A549 (cell line): ENCODE results near the gene FAM3B. TPM values are rescaled to one million over a fixed set of nuclear protein-coding genes. Genes with fewer than 3 reads are reported as not detected.
"Not testable (repeated sequence)": the region's sequence is repeated elsewhere in the genome, so short reads cannot be mapped to it uniquely, and the experiment has no call there.

Experiments
- ATAC-seq, 2 experiments: fragments of 200-7000 bp in 1 of 2; fragments of >200 bp in 1 of 2; cut with Nextera tagmentation in 1 of 2; cut with Tn5 transposase in 1 of 2; 3 replicates each; pipeline versions ENCODE4 v1.8.0 to v1.9.1; 2018 to 2020; ENCODE audit warnings: mild to moderate bottlenecking in 1 of 2, moderate library complexity in 1 of 2
- CTCF ChIA-PET: fragments of 300-600 bp; sonication (Branson Sonifier 250); formaldehyde crosslinking; extraction: SDS; loops from one replicate; lab custom pipeline; 2021; ENCODE audit warnings: antibody characterized with exemption, inconsistent platforms; lab: Yijun Ruan, JAX
- POLR2A ChIA-PET: fragments of 350-600 bp; formaldehyde crosslinking; extraction: SDS; loops from one replicate; lab custom pipeline; 2021; ENCODE audit warnings: antibody characterized with exemption, inconsistent platforms; lab: Yijun Ruan, JAX
- DNase-seq, 2 experiments: peaks; one replicate each; pipeline versions ENCODE4 v3.0.0 to v3.0.0-alpha.2; 2011 to 2016; ENCODE audit warnings: low read depth in 1 of 2, low spot score in 1 of 2
- FAIRE-seq: peaks from 2 replicates; lab custom pipeline; 2011; peaks lifted over from hg19 to GRCh38; lab: Jason Lieb, UNC
- H3K27ac ChIP-seq, 2 experiments: fragments of >200 bp; sonication (Bioruptor Twin); formaldehyde crosslinking; 3 replicates each; pipeline ENCODE4 v1.5.1; 2016 to 2017
- H3K4me1 ChIP-seq: fragments of >200 bp; sonication (Bioruptor Twin); formaldehyde crosslinking; 3 replicates; pipeline ENCODE4 v1.6.1; 2016
- H3K4me2 ChIP-seq: fragments of >200 bp; sonication (Bioruptor Twin); formaldehyde crosslinking; 3 replicates; pipeline ENCODE4 v1.6.1; 2016
- H3K4me3 ChIP-seq: fragments of >200 bp; sonication (Bioruptor Twin); formaldehyde crosslinking; 3 replicates; pipeline ENCODE4 v1.5.1; 2016
- H3K9me3 ChIP-seq: fragments of >200 bp; sonication (Bioruptor Twin); formaldehyde crosslinking; 3 replicates; pipeline ENCODE4 v1.6.1; 2016
- BCL3 ChIP-seq: fragments of >200 bp; sonication (Bioruptor Twin); formaldehyde crosslinking; IDR thresholded peaks from 3 replicates; pipeline ENCODE4 v1.6.1; 2016
- CBX2 ChIP-seq: fragments of 200-600 bp; sonication (generic); IDR thresholded peaks from 2 replicates; pipeline ENCODE4 v1.6.1; 2016; ENCODE audit warnings: low read depth, mild to moderate bottlenecking, borderline replicate concordance
- EHF ChIP-seq: fragments of 250-450 bp; sonication (Bioruptor Pico); IDR thresholded peaks from 2 replicates; pipeline ENCODE4 v1.5.0; 2020; ENCODE audit warnings: mild to moderate bottlenecking
- FOSL2 ChIP-seq, 2 experiments: fragments of 450-650 bp in 1 of 2; fragments of >200 bp in 1 of 2; sonication (Bioruptor Twin) in 1 of 2; formaldehyde crosslinking; IDR thresholded peaks; 2 replicates each; pipeline versions ENCODE4 v1.5.0 to v1.6.1; 2016 to 2020; ENCODE audit warnings: mild to moderate bottlenecking in 1 of 2, moderate library complexity in 1 of 2
- FOXS1 ChIP-seq: fragments of 250-450 bp; sonication (Bioruptor Pico); IDR thresholded peaks from 2 replicates; pipeline ENCODE4 v1.5.0; 2020; ENCODE audit warnings: mild to moderate bottlenecking, moderate library complexity
- HDAC2 ChIP-seq: fragments of 200-600 bp; sonication (generic); IDR thresholded peaks from 2 replicates; pipeline ENCODE4 v1.6.1; 2016
- HES2 ChIP-seq: fragments of >200 bp; sonication (Bioruptor Twin); formaldehyde crosslinking; IDR thresholded peaks from 2 replicates; pipeline ENCODE4 v1.6.1; 2016
- HOXA7 ChIP-seq: fragments of 250-450 bp; sonication (Bioruptor Pico); IDR thresholded peaks from 2 replicates; pipeline ENCODE4 v1.5.0; 2020; ENCODE audit warnings: mild to moderate bottlenecking, moderate library complexity
- KDM5A ChIP-seq: fragments of 200-600 bp; sonication (generic); IDR thresholded peaks from 2 replicates; pipeline ENCODE4 v1.6.1; 2016; ENCODE audit warnings: antibody characterized with exemption, mild to moderate bottlenecking
- MAX ChIP-seq: IDR thresholded peaks from 2 replicates; pipeline ENCODE4 v1.6.1; 2012
- MAZ ChIP-seq: fragments of 150-350 bp; IDR thresholded peaks from 2 replicates; pipeline ENCODE4 v1.6.1; 2014; ENCODE audit warnings: antibody characterized with exemption, low read depth, low read length, borderline replicate concordance
- NR3C1 ChIP-seq: fragments of >200 bp; sonication (Bioruptor Twin); formaldehyde crosslinking; IDR thresholded peaks from 3 replicates; pipeline ENCODE4 v1.6.1; 2017
- PHF8 ChIP-seq: fragments of 200-600 bp; sonication (generic); IDR thresholded peaks from 2 replicates; pipeline ENCODE4 v1.6.1; 2016; ENCODE audit warnings: low read depth, mild to moderate bottlenecking, antibody characterized with exemption, moderate library complexity, borderline replicate concordance
- RAD21 ChIP-seq, 2 experiments: fragments of >200 bp in 1 of 2; sonication (Bioruptor Twin) in 1 of 2; formaldehyde crosslinking in 1 of 2; IDR thresholded peaks in 1 of 2; conservative IDR thresholded peaks in 1 of 2; 2 replicates in 1 of 2; 3 replicates in 1 of 2; pipeline ENCODE4 v1.6.1; 2012 to 2018; ENCODE audit warnings: inconsistent platforms in 1 of 2
- RFX5 ChIP-seq: fragments of 450-650 bp; IDR thresholded peaks from 2 replicates; pipeline ENCODE4 v1.7.1; 2014; ENCODE audit warnings: antibody characterized with exemption, mild to moderate bottlenecking, moderate library complexity
- SMC3 ChIP-seq: fragments of >200 bp; sonication (Bioruptor Twin); formaldehyde crosslinking; IDR thresholded peaks from 3 replicates; pipeline ENCODE4 v1.6.1; 2018; ENCODE audit warnings: inconsistent platforms
- SREBF2 ChIP-seq: fragments of 450-650 bp; IDR thresholded peaks from 2 replicates; pipeline ENCODE4 v1.6.1; 2014; ENCODE audit warnings: mild to moderate bottlenecking, moderate library complexity
- TFCP2L1 ChIP-seq: fragments of 250-450 bp; sonication (Bioruptor Pico); IDR thresholded peaks from 2 replicates; pipeline ENCODE4 v1.5.0; 2021; ENCODE audit warnings: mild to moderate bottlenecking
- TP53 ChIP-seq: fragments of 250-450 bp; sonication (Bioruptor Pico); IDR thresholded peaks from 2 replicates; pipeline ENCODE4 v1.5.0; 2021; ENCODE audit warnings: mild to moderate bottlenecking, moderate library complexity
- USF2 ChIP-seq: fragments of 450-650 bp; IDR thresholded peaks from 2 replicates; pipeline ENCODE4 v1.6.1; 2014; ENCODE audit warnings: antibody characterized with exemption
- WGBS: methylation state at CpG from one replicate; pipeline ENCODE4 v1.1.6; 2017; ENCODE audit errors: missing lambda C conversion rate; 5-methylcytosine and 5-hydroxymethylcytosine counted together
- polyA plus RNA-seq, 4 experiments: library from polyadenylated mRNA; depleted of rRNA in 3 of 4; stranded (reverse); fragments of >200 nt; fragmentation: RNase III in 1 of 4; extraction: RNeasy Plus Mini Kit Qiagen cat#74134 plus additional on column Dnase treatment in 1 of 4; gene quantifications; 2 replicates in 3 of 4; 3 replicates in 1 of 4; pipeline ENCODE4 v1.2.3, GENCODE V29; 2011 to 2017
- TF ChIP-seq, protein P1 (sequence below): fragments of 250-450 bp; sonication (Bioruptor Pico); IDR thresholded peaks from 2 replicates; pipeline ENCODE4 v1.5.0; 2021; ENCODE audit warnings: mild to moderate bottlenecking, moderate library complexity, borderline replicate concordance

The FAM3B gene
- polyA plus RNA-seq, 2 of the 4 experiments (the other 2 are of a cell fraction): not detected

DNA sequence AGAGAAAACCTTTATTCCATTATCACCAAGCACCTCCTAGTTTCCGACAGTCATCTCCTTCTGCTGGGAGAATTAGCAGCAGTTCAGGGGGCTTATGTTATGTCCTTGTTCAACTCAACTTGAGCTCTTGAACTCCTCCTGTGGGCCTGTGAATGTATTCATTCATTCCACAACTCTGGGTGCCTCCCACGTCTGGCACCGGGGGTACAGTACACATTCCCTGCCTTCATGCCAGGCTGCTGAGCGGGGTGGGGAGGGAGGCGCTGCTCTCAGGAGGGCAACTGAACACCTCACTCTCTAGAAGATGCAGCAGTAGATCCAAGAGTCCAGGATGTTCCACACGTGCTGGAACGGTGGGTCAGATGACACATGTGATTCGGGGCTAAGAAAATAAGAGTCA, 40.9 kb downstream of the FAM3B start:
- POLR2A ChIA-PET: no interaction called here
- H3K4me2 ChIP-seq: no peak overlapping the region
- FAIRE-seq: no peak
- TF ChIP-seq NR3C1 (no peak), HES2 (no peak), HOXA7 (CRISPR knock-in tag) (no peak), MAX (no peak), PHF8 (no peak), MAZ (no peak), EHF (CRISPR knock-in tag) (no peak), SREBF2 (no peak), CBX2 (no peak), USF2 (no peak)
- TF ChIP-seq, all 56 proteins: peak for 0
- no peaks in the 10 kb centered on the region for H3K4me1 ChIP-seq
- CTCF ChIA-PET: interaction anchor here (1.6 kb wide), 1 partner anchor 74 kb away, joined by 7 read pairs; no protein-coding TSS in a partner anchor
- no peaks in the 10 kb centered on the region for H3K9me3 ChIP-seq
- DNase-seq (no peak), ATAC-seq (no peak)
- WGBS: 12% methylated on average over 8 of the region's 8 CpGs
- no peak overlapping the region for H3K27ac ChIP-seq
- H3K4me3 ChIP-seq: no peak overlapping the region

- 33% methylated on average over 7 of the region's 9 CpGs for WGBS
- no peak for FAIRE-seq
Observed at GRCh38 chr21:41358193-41359166, 41.9 kb downstream of the FAM3B start.

DNA sequence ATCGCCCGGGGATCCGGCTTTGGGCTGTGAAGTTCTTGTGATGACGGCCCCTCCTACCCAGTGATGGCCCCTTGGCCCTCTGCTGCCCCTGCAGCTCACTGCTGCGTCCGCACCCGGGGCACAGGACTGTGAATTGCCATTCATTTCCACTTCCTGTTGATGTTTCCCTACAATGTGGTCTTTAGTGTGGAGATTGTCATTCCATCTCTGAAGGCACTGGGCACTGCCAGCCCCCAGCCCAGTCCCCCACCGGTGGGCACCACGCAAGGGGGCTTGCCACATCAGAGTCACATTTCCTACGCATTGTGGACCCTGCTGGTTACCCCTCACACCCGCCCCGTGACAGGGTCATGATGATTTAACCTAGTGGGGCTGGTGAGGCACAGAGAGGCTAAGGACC, 42.7 kb downstream of the FAM3B start:
- ChIA-PET CTCF (interaction anchor here (1.6 kb wide), 1 partner anchor 76 kb away, joined by 7 read pairs; no protein-coding TSS in a partner anchor), POLR2A (no interaction called here)
- ATAC-seq (no peak; a peak in 1 of 6 replicates), DNase-seq (no peak), FAIRE-seq (no peak)
- no peak overlapping the region for H3K27ac ChIP-seq
- H3K4me3 ChIP-seq: no peak overlapping the region
- H3K4me2 ChIP-seq: no peak overlapping the region
- TF ChIP-seq TFCP2L1 (CRISPR knock-in tag): no peak
- TF ChIP-seq KDM5A: no peak
- TF ChIP-seq BCL3: no peak
- TF ChIP-seq HDAC2: no peak
- no peak for TF ChIP-seq RAD21 (conservative IDR thresholded peaks at IDR 0.05 in 1 of 2, IDR thresholded peaks at IDR 0.05 in 1 of 2)
- H3K9me3 ChIP-seq: no peaks in the 10 kb centered on the region
- 70% methylated on average over 5 of the region's 12 CpGs for WGBS
- no peaks in the 10 kb centered on the region for H3K4me1 ChIP-seq

More at GRCh38 chr21:41358193-41359166, 41.9 kb downstream of the FAM3B start:
- no peak for DNase-seq
- no peak overlapping the region for H3K4me3 ChIP-seq
- no peak overlapping the region for H3K4me2 ChIP-seq
- no peaks in the 10 kb centered on the region for H3K9me3 ChIP-seq
- no peak overlapping the region for H3K27ac ChIP-seq
- TF ChIP-seq TP53 (no peak), MAZ (no peak), FOSL2 (IDR thresholded peaks at IDR 0.05) (no peak), FOSL2 (CRISPR knock-in tag; IDR thresholded peaks at IDR 0.05) (no peak), RFX5 (no peak), SMC3 (no peak), FOXS1 (CRISPR knock-in tag) (no peak)
- TF ChIP-seq, protein P1, sequence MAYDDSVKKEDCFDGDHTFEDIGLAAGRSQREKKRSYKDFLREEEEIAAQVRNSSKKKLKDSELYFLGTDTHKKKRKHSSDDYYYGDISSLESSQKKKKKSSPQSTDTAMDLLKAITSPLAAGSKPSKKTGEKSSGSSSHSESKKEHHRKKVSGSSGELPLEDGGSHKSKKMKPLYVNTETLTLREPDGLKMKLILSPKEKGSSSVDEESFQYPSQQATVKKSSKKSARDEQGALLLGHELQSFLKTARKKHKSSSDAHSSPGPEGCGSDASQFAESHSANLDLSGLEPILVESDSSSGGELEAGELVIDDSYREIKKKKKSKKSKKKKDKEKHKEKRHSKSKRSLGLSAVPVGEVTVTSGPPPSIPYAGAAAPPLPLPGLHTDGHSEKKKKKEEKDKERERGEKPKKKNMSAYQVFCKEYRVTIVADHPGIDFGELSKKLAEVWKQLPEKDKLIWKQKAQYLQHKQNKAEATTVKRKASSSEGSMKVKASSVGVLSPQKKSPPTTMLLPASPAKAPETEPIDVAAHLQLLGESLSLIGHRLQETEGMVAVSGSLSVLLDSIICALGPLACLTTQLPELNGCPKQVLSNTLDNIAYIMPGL (CRISPR knock-in tag): no peak
- no peaks in the 10 kb centered on the region for H3K4me1 ChIP-seq
- ChIA-PET POLR2A (no interaction called here), CTCF (interaction anchor here (1.6 kb wide), 1 partner anchor 75 kb away, joined by 7 read pairs; no protein-coding TSS in a partner anchor)
- no peak for ATAC-seq

GRCh38 chr21:41359754-41360071, 43.1 kb downstream of the FAM3B start:
- WGBS: 68% methylated on average over 4 of the region's 4 CpGs

More at GRCh38 chr21:41359754-41360071, 43.1 kb downstream of the FAM3B start:
- H3K4me2 ChIP-seq, H3K4me3 ChIP-seq, ATAC-seq, DNase-seq, H3K9me3 ChIP-seq, CTCF ChIA-PET, POLR2A ChIA-PET, H3K4me1 ChIP-seq, H3K27ac ChIP-seq, FAIRE-seq: not testable (repeated sequence)
